OCI-LY7 (cell line): Measurements from ENCODE around the gene GNAI2. TPM values are rescaled to one million over a fixed set of nuclear protein-coding genes. Genes with fewer than 3 reads are reported as not detected.

ENCODE experiments used
- BruUV-seq: library from RNA; stranded (reverse); fragments of 400-500 nt; replicated peaks from 2 replicates; lab custom pipeline; 2021; lab: Mats Ljungman, UMichigan
- CTCF ChIA-PET: fragments of 300-600 bp; sonication (Branson Sonifier 250); formaldehyde crosslinking; loops from one replicate; lab custom pipeline; 2022; ENCODE audit warnings: antibody characterized with exemption; ENCODE audit not compliant: unreplicated experiment; lab: Charles Lee
- POLR2A ChIA-PET: fragments of 300-600 bp; sonication (Branson Sonifier 250); formaldehyde crosslinking; loops from one replicate; lab custom pipeline; 2022; ENCODE audit warnings: antibody characterized with exemption; lab: Charles Lee
- DNase-seq: peaks from one replicate; pipeline ENCODE4 v3.0.0-alpha.2; 2015; ENCODE audit warnings: low spot score
- H2AFZ ChIP-seq: fragments of 200-600 bp; sonication (generic), shearing (Covaris generic); 2 replicates; pipeline ENCODE4 v1.6.1; 2014; ENCODE audit warnings: mild to moderate bottlenecking, antibody characterized with exemption, low read length, moderate library complexity
- H3K27ac ChIP-seq: fragments of 200-600 bp; sonication (generic); 2 replicates; pipeline ENCODE4 v1.5.1; 2014; ENCODE audit warnings: mixed run types, low read depth, mild to moderate bottlenecking, moderate library complexity, low read length, inconsistent platforms; ENCODE audit not compliant: poor library complexity, severe bottlenecking
- H3K36me3 ChIP-seq: fragments of 200-600 bp; sonication (generic); 2 replicates; pipeline ENCODE4 v1.6.1; 2014; ENCODE audit warnings: mild to moderate bottlenecking, antibody characterized with exemption, low read length, moderate library complexity, mixed read lengths; ENCODE audit not compliant: insufficient read depth
- H3K4me1 ChIP-seq: fragments of 200-600 bp; sonication (generic); 2 replicates; pipeline ENCODE4 v1.5.1; 2014; ENCODE audit warnings: mild to moderate bottlenecking, low read length; ENCODE audit not compliant: insufficient read depth, poor library complexity, severe bottlenecking
- H3K4me2 ChIP-seq: fragments of 200-600 bp; sonication (generic); 2 replicates; pipeline ENCODE4 v1.6.1; 2014; ENCODE audit warnings: mild to moderate bottlenecking, low read length
- H3K4me3 ChIP-seq: fragments of 200-600 bp; sonication (generic); 2 replicates; pipeline ENCODE4 v1.5.1; 2014; ENCODE audit warnings: mild to moderate bottlenecking, low read depth, low read length; ENCODE audit not compliant: poor library complexity, severe bottlenecking
- H3K79me2 ChIP-seq: fragments of 200-600 bp; sonication (generic); 2 replicates; pipeline ENCODE4 v1.6.1; 2016; ENCODE audit warnings: low read depth, mild to moderate bottlenecking, low read length, moderate library complexity, mixed read lengths; ENCODE audit not compliant: insufficient read depth
- H3K9me2 ChIP-seq: fragments of 200-600 bp; sonication (generic); 2 replicates; pipeline ENCODE4 v1.6.1; 2016; ENCODE audit warnings: mild to moderate bottlenecking, low read length, mixed read lengths; ENCODE audit not compliant: insufficient read depth
- H3K9me3 ChIP-seq: fragments of 200-600 bp; sonication (generic); 2 replicates; pipeline ENCODE4 v1.6.1; 2014; ENCODE audit warnings: mild to moderate bottlenecking, mixed run types, low read length, mixed read lengths
- H4K20me1 ChIP-seq: fragments of 200-600 bp; sonication (generic); 2 replicates; pipeline ENCODE4 v1.6.1; 2014; ENCODE audit warnings: mild to moderate bottlenecking, antibody characterized with exemption, low read length, moderate library complexity, mixed read lengths; ENCODE audit not compliant: insufficient read depth
- CTCF ChIP-seq: fragments of 200-600 bp; sonication (generic); conservative IDR thresholded peaks from 2 replicates; pipeline ENCODE4 v1.5.1; 2014; ENCODE audit warnings: mild to moderate bottlenecking, antibody characterized with exemption, low read length, moderate library complexity, mixed read lengths
- EZH2phosphoT487 ChIP-seq: fragments of 200-600 bp; sonication (generic); IDR thresholded peaks from 2 replicates; pipeline ENCODE4 v1.6.1; 2018; ENCODE audit warnings: low read depth, borderline replicate concordance, mild to moderate bottlenecking, mixed run types, antibody characterized with exemption, low read length, moderate library complexity, mixed read lengths
- intact Hi-C: fragments of 100-400 bp; cut with micrococcal nuclease; formaldehyde crosslinking; loops from one replicate; pipeline ENCODE4 v1.10.0; 2022; ENCODE audit not compliant: unreplicated experiment
- total RNA-seq, 2 experiments: library from RNA; depleted of rRNA in 1 of 2; stranded (reverse); fragments of >200 nt in 1 of 2; shearing (Covaris generic) in 1 of 2; gene quantifications; 2 replicates each; pipeline ENCODE4 v1.2.3, GENCODE V29; 2014 to 2022

Gene GNAI2
- total RNA-seq, 2 experiments from 2014 or later = 190 to 256 TPM

GRCh38 chr3:50274371-50275104 lies 38.5 kb downstream of the GNAI2 start:
- intact Hi-C loops = loop anchor here (1.0 kb wide), 1 partner anchor 50 kb away; no protein-coding TSS in a partner anchor
- peak; percentile 77 for DNase-seq
- no peaks in the 10 kb centered on the region for H4K20me1 ChIP-seq
- H3K9me3 ChIP-seq = no peaks in the 10 kb centered on the region
- TF ChIP-seq CTCF (peak; percentile 97), EZH2phosphoT487 (no peak)
- H3K79me2 ChIP-seq = no peaks in the 10 kb centered on the region
- no TSS peak for BruUV-seq
- POLR2A ChIA-PET = no interaction called here
- CTCF ChIA-PET = interaction anchor here (1.2 kb wide), 2 partner anchors 80 to 82 kb away, joined by 3 to 5 read pairs; no protein-coding TSS in a partner anchor
- no peaks in the 10 kb centered on the region for H3K9me2 ChIP-seq
- H3K27ac ChIP-seq = no peak overlapping the region
- H2AFZ ChIP-seq = no peak overlapping the region
- H3K4me3 ChIP-seq = no peak overlapping the region
- no peak overlapping the region for H3K4me2 ChIP-seq
- peaks cover 5% of the 10 kb centered on the region for H3K4me1 ChIP-seq
- H3K36me3 ChIP-seq = no peaks in the 10 kb centered on the region

- no peaks in the 10 kb centered on the region for H3K36me3 ChIP-seq
- H3K27ac ChIP-seq = no peak overlapping the region
- no peaks in the 10 kb centered on the region for H3K9me2 ChIP-seq
- intact Hi-C loops = no loop called here
- no peak for DNase-seq
- H3K4me3 ChIP-seq = no peak overlapping the region
- no peaks in the 10 kb centered on the region for H3K9me3 ChIP-seq
- H2AFZ ChIP-seq = no peak overlapping the region
- H4K20me1 ChIP-seq = no peaks in the 10 kb centered on the region
- ChIA-PET POLR2A (no interaction called here), CTCF (interaction anchor here (1.2 kb wide), 2 partner anchors 81 to 83 kb away, joined by 3 to 5 read pairs; no protein-coding TSS in a partner anchor)
- no peaks in the 10 kb centered on the region for H3K79me2 ChIP-seq
- peaks cover 5% of the 10 kb centered on the region for H3K4me1 ChIP-seq
- H3K4me2 ChIP-seq = no peak overlapping the region
- TF ChIP-seq EZH2phosphoT487 = no peak
- TF ChIP-seq CTCF = no peak
- no TSS peak for BruUV-seq
These were observed 39.4 kb downstream of the GNAI2 start for GRCh38 chr3:50275141-50275995.
